ENCODE data around the gene CNTFR. TPM values are rescaled to one million over a fixed set of nuclear protein-coding genes. Genes with fewer than 3 reads are reported as not detected.
"Not testable (repeated sequence)": the region's sequence is repeated elsewhere in the genome, so short reads cannot be mapped to it uniquely, and the experiment has no call there.

CNTFR gene
- total RNA-seq (2022) (0.26 and 0.39 TPM in 2 replicates), Bru-seq, nascent RNA (percentile 10 among the genes with signal in this experiment), BruChase-seq, experiment 1, labeled RNA remaining after a 2-hour chase (percentile 17 among the genes with signal in this experiment), BruChase-seq, experiment 2, labeled RNA remaining after a 6-hour chase (percentile 18 among the genes with signal in this experiment)
- long read RNA-seq, partial matches to known transcripts = 0 of 1 reads
- long read RNA-seq, other reads (novel, unspliced or antisense) = 1 of 1 reads

GRCh38 chr9:34589636-34590380 is at the start of gene CNTFR:
CNTFR (minus strand) TSS chr9:34589724; CDS start chr9:34568981, 20,743 bp downstream.
- Histone ChIP-seq H3K4me3 (ENCODE audit: low read depth, low read length) (peak within 1 kb of the TSS; percentile 49), H3K4me1 (peaks cover 15% of the 10 kb centered on the region), H3K9me3 (no peaks in the 10 kb centered on the region), H3K36me3 (ENCODE audit: control insufficient read depth, insufficient read depth, low read length) (no peaks in the 10 kb centered on the region), H3K27me3 (replicated peaks; ENCODE audit: control insufficient read depth, insufficient read depth, low read length) (peaks cover 6% of the 10 kb centered on the region)
- peak in 1 of 2 experiments; percentile 26 for DNase-seq
- Mint-ChIP-seq H3K4me3 (ENCODE audit: unreplicated experiment) (peak within 1 kb of the TSS; percentile 81), H3K4me1 (ENCODE audit: low read depth, unreplicated experiment) (peaks cover 18% of the 10 kb centered on the region), H3K9me3 (ENCODE audit: unreplicated experiment) (no peaks in the 10 kb centered on the region), H3K27me3 (ENCODE audit: insufficient read depth, unreplicated experiment) (peaks cover 41% of the 10 kb centered on the region), H3K36me3 (ENCODE audit: insufficient read depth, unreplicated experiment) (no peaks in the 10 kb centered on the region), H3K27ac (ENCODE audit: unreplicated experiment) (no peak within 1 kb of the TSS)
- TF ChIP-seq CTCF (IDR thresholded peaks at IDR 0.05; ENCODE audit: insufficient read depth in 1 of 2, low read depth in 1 of 2, low read length in 1 of 2, severe bottlenecking in 1 of 2, unreplicated experiment in 1 of 2) = no peak
- POLR2A ChIA-PET = no interaction called here
- no TSS peak for BruUV-seq (replicated peaks)
- CTCF ChIA-PET = interaction anchor here (0.5 to 1.0 kb wide), 2 partner anchors 42 to 103 kb away, joined by 3 to 5 read pairs; no protein-coding TSS in a partner anchor
- intact Hi-C loops (cut with micrococcal nuclease; ENCODE audit: unreplicated experiment) = loop anchor here (2.0 kb wide), 1 partner anchor 67 kb away; the partner anchor contains the start of gene ENHO

- intact Hi-C loops (cut with micrococcal nuclease; ENCODE audit: unreplicated experiment); H3K27me3 ChIP-seq (replicated peaks; ENCODE audit: control insufficient read depth, insufficient read depth, low read length); H3K36me3 ChIP-seq (ENCODE audit: control insufficient read depth, insufficient read depth, low read length); H3K27me3 Mint-ChIP-seq (ENCODE audit: insufficient read depth, unreplicated experiment); H3K4me1 Mint-ChIP-seq (ENCODE audit: low read depth, unreplicated experiment); H3K9me3 Mint-ChIP-seq (ENCODE audit: unreplicated experiment); H3K36me3 Mint-ChIP-seq (ENCODE audit: insufficient read depth, unreplicated experiment); H3K4me1 ChIP-seq; H3K9me3 ChIP-seq; H3K4me3 Mint-ChIP-seq (ENCODE audit: unreplicated experiment); H3K27ac Mint-ChIP-seq (ENCODE audit: unreplicated experiment); DNase-seq; CTCF ChIA-PET; BruUV-seq (replicated peaks); POLR2A ChIA-PET; H3K4me3 ChIP-seq (ENCODE audit: low read depth, low read length): not testable (repeated sequence)
Observed at GRCh38 chr9:34639322-34639721, 49.8 kb upstream of the CNTFR start.

GRCh38 chr9:34638138-34638445 is 48.6 kb upstream of the CNTFR start:
- no peak for DNase-seq
- H3K36me3 Mint-ChIP-seq (ENCODE audit: insufficient read depth, unreplicated experiment) = peaks cover 10% of the 10 kb centered on the region
- TF ChIP-seq CTCF (IDR thresholded peaks at IDR 0.05; ENCODE audit: insufficient read depth in 1 of 2, low read depth in 1 of 2, low read length in 1 of 2, severe bottlenecking in 1 of 2, unreplicated experiment in 1 of 2) = no peak
- H3K36me3 ChIP-seq (ENCODE audit: control insufficient read depth, insufficient read depth, low read length) = peaks cover 1% of the 10 kb centered on the region; the same call in 1 of the 2 replicates
- H3K4me1 Mint-ChIP-seq (ENCODE audit: low read depth, unreplicated experiment) = peaks cover 7% of the 10 kb centered on the region
- H3K9me3 Mint-ChIP-seq (ENCODE audit: unreplicated experiment) = no peaks in the 10 kb centered on the region
- H3K27ac Mint-ChIP-seq (ENCODE audit: unreplicated experiment) = peak overlapping the region; percentile 64
- no peaks in the 10 kb centered on the region for H3K27me3 Mint-ChIP-seq (ENCODE audit: insufficient read depth, unreplicated experiment)
- H3K4me1 ChIP-seq = peaks cover under 1% of the 10 kb centered on the region; the same call in 1 of the 2 replicates
- H3K4me3 ChIP-seq (ENCODE audit: low read depth, low read length) = peak overlapping the region; percentile 99
- intact Hi-C loops (cut with micrococcal nuclease; ENCODE audit: unreplicated experiment) = no loop called here
- ChIA-PET POLR2A (interaction anchor here (0.5 to 1.3 kb wide), 3 partner anchors 8 to 431 kb away, joined by 4 to 11 read pairs (median 7); partner anchors contain the start of genes GALT and IL11RA), CTCF (interaction anchor here (0.8 to 3.0 kb wide), 7 partner anchors 8 to 478 kb away, joined by 3 to 25 read pairs (median 4); partner anchors contain the start of genes ARID3C, ATOSB, GALT and IL11RA)
- H3K9me3 ChIP-seq = no peaks in the 10 kb centered on the region
- no peaks in the 10 kb centered on the region for H3K27me3 ChIP-seq (replicated peaks; ENCODE audit: control insufficient read depth, insufficient read depth, low read length)
- H3K4me3 Mint-ChIP-seq (ENCODE audit: unreplicated experiment) = peak overlapping the region; percentile 83
- BruUV-seq (replicated peaks) = TSS peak; percentile 76

All from Caco-2 (cell line).